Spleen (tissue), 7 donors: ENCODE data around the gene ZDHHC4.

ENCODE experiments used
- POLR2A ChIP-seq, 3 donors: fragments of 450-650 bp; IDR thresholded peaks; one replicate each; pipeline ENCODE4 v1.5.1; 2017; ENCODE audit warnings: antibody characterized with exemption in 3 of 3, mild to moderate bottlenecking in 1 of 3
- TF ChIP-seq, protein P1 (sequence below), 11 experiments: fragments of 200-600 bp in 7 of 11; fragments of 450-650 bp in 4 of 11; sonication (generic) in 4 of 11; IDR thresholded peaks in 8 of 11; conservative IDR thresholded peaks in 3 of 11; 1 replicate in 7 of 11; 2 replicates in 4 of 11; pipeline versions ENCODE4 v1.4.0 to v1.8.0; 2016 to 2021; ENCODE audit warnings: antibody characterized with exemption in 11 of 11, inconsistent platforms in 4 of 11, mild to moderate bottlenecking in 1 of 11
- donor health status: DM: no; HTN: no; CAD: no; lungs with moderate emphysema.
- donor health status: DM: no; HTN: no; CAD: no.
- donor health status: DM: no; HTN: no; CAD: no.

GRCh38 chr7:6600093-6600492 lies 22.8 kb downstream of the ZDHHC4 start:
- TF ChIP-seq POLR2A (IDR thresholded peaks at IDR 0.05) = no peak
- TF ChIP-seq, protein P1, sequence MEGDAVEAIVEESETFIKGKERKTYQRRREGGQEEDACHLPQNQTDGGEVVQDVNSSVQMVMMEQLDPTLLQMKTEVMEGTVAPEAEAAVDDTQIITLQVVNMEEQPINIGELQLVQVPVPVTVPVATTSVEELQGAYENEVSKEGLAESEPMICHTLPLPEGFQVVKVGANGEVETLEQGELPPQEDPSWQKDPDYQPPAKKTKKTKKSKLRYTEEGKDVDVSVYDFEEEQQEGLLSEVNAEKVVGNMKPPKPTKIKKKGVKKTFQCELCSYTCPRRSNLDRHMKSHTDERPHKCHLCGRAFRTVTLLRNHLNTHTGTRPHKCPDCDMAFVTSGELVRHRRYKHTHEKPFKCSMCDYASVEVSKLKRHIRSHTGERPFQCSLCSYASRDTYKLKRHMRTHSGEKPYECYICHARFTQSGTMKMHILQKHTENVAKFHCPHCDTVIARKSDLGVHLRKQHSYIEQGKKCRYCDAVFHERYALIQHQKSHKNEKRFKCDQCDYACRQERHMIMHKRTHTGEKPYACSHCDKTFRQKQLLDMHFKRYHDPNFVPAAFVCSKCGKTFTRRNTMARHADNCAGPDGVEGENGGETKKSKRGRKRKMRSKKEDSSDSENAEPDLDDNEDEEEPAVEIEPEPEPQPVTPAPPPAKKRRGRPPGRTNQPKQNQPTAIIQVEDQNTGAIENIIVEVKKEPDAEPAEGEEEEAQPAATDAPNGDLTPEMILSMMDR (IDR thresholded peaks at IDR 0.05 in 8 of 11, conservative IDR thresholded peaks at IDR 0.05 in 3 of 11) = no peak
